ENCODE data around the gene ATPAF1. TPM values are rescaled to one million over a fixed set of nuclear protein-coding genes. Genes with fewer than 3 reads are reported as not detected.

ATPAF1 gene
- total RNA-seq, 1 experiment from 2014 or later, result 39.0 TPM

- H3K27me3 ChIP-seq (ENCODE audit: control insufficient read depth, insufficient read depth, low read length), result no peaks in the 10 kb centered on the region
- no peak for DNase-seq (ENCODE audit: low read depth, low spot score)
- no TSS peak for BruUV-seq (replicated peaks)
- no peak for TF ChIP-seq TCF7L2 (IDR thresholded peaks at IDR 0.05; ENCODE audit: low read depth, low read length)
- TF ChIP-seq SIN3A (IDR thresholded peaks at IDR 0.05; ENCODE audit: borderline replicate concordance, insufficient read depth, low read depth, low read length), result no peak
- TF ChIP-seq, protein P1, sequence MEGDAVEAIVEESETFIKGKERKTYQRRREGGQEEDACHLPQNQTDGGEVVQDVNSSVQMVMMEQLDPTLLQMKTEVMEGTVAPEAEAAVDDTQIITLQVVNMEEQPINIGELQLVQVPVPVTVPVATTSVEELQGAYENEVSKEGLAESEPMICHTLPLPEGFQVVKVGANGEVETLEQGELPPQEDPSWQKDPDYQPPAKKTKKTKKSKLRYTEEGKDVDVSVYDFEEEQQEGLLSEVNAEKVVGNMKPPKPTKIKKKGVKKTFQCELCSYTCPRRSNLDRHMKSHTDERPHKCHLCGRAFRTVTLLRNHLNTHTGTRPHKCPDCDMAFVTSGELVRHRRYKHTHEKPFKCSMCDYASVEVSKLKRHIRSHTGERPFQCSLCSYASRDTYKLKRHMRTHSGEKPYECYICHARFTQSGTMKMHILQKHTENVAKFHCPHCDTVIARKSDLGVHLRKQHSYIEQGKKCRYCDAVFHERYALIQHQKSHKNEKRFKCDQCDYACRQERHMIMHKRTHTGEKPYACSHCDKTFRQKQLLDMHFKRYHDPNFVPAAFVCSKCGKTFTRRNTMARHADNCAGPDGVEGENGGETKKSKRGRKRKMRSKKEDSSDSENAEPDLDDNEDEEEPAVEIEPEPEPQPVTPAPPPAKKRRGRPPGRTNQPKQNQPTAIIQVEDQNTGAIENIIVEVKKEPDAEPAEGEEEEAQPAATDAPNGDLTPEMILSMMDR (IDR thresholded peaks at IDR 0.05), result no peak
- TF ChIP-seq, protein P2, sequence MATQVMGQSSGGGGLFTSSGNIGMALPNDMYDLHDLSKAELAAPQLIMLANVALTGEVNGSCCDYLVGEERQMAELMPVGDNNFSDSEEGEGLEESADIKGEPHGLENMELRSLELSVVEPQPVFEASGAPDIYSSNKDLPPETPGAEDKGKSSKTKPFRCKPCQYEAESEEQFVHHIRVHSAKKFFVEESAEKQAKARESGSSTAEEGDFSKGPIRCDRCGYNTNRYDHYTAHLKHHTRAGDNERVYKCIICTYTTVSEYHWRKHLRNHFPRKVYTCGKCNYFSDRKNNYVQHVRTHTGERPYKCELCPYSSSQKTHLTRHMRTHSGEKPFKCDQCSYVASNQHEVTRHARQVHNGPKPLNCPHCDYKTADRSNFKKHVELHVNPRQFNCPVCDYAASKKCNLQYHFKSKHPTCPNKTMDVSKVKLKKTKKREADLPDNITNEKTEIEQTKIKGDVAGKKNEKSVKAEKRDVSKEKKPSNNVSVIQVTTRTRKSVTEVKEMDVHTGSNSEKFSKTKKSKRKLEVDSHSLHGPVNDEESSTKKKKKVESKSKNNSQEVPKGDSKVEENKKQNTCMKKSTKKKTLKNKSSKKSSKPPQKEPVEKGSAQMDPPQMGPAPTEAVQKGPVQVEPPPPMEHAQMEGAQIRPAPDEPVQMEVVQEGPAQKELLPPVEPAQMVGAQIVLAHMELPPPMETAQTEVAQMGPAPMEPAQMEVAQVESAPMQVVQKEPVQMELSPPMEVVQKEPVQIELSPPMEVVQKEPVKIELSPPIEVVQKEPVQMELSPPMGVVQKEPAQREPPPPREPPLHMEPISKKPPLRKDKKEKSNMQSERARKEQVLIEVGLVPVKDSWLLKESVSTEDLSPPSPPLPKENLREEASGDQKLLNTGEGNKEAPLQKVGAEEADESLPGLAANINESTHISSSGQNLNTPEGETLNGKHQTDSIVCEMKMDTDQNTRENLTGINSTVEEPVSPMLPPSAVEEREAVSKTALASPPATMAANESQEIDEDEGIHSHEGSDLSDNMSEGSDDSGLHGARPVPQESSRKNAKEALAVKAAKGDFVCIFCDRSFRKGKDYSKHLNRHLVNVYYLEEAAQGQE (IDR thresholded peaks at IDR 0.05; ENCODE audit: insufficient read depth in 1 of 2, low read depth in 2 of 2, low read length in 1 of 2), result no peak
- no peak for TF ChIP-seq POLR2AphosphoS5 (IDR thresholded peaks at IDR 0.05; ENCODE audit: low read depth, low read length)
- no peaks in the 10 kb centered on the region for H3K36me3 ChIP-seq (ENCODE audit: control insufficient read depth, insufficient read depth, low read length)
- ATAC-seq, result no peak
- POLR2A ChIA-PET, result no interaction called here
- CTCF ChIA-PET, result no interaction called here
- H3K4me3 ChIP-seq (ENCODE audit: low read depth in 2 of 2, low read length in 2 of 2), result no peak overlapping the region
- intact Hi-C loops (cut with micrococcal nuclease; ENCODE audit: unreplicated experiment) (no loop called here), in situ Hi-C loops (cut with HindIII; ENCODE audit: low pct_unique_long_range_greater_than_20kb, low sequenced_read_pairs) (no loop called here)
- peaks cover 14% of the 10 kb centered on the region for H3K4me1 ChIP-seq (ENCODE audit: control insufficient read depth, insufficient read depth, low read length)
- no peak overlapping the region for H3K27ac ChIP-seq (ENCODE audit: low read length)
- H3K9me3 ChIP-seq (ENCODE audit: control insufficient read depth, insufficient read depth, low read depth, low read length), result no peaks in the 10 kb centered on the region
Measured at GRCh38 chr1:46611691-46612221, 56.4 kb downstream of the ATPAF1 start.

GRCh38 chr1:46607345-46608130, 60.6 kb downstream of the ATPAF1 start:
- TF ChIP-seq, protein P1 (IDR thresholded peaks at IDR 0.05), result no peak
- no peak for TF ChIP-seq SIN3A (IDR thresholded peaks at IDR 0.05; ENCODE audit: borderline replicate concordance, insufficient read depth, low read depth, low read length)
- no peak for TF ChIP-seq POLR2AphosphoS5 (IDR thresholded peaks at IDR 0.05; ENCODE audit: low read depth, low read length)
- TF ChIP-seq, protein P2 (IDR thresholded peaks at IDR 0.05; ENCODE audit: insufficient read depth in 1 of 2, low read depth in 2 of 2, low read length in 1 of 2), result no peak
- no peak for TF ChIP-seq TCF7L2 (IDR thresholded peaks at IDR 0.05; ENCODE audit: low read depth, low read length)
- ChIA-PET POLR2A (no interaction called here), CTCF (no interaction called here)
- in situ Hi-C loops (cut with HindIII; ENCODE audit: low pct_unique_long_range_greater_than_20kb, low sequenced_read_pairs) (no loop called here), intact Hi-C loops (cut with micrococcal nuclease; ENCODE audit: unreplicated experiment) (no loop called here)
- ATAC-seq (no peak), DNase-seq (ENCODE audit: low read depth, low spot score) (no peak)
- H3K4me3 ChIP-seq (ENCODE audit: low read depth in 2 of 2, low read length in 2 of 2), result no peak overlapping the region
- no peaks in the 10 kb centered on the region for H3K36me3 ChIP-seq (ENCODE audit: control insufficient read depth, insufficient read depth, low read length)
- BruUV-seq (replicated peaks), result no TSS peak
- H3K27ac ChIP-seq (ENCODE audit: low read length), result no peak overlapping the region
- H3K9me3 ChIP-seq (ENCODE audit: control insufficient read depth, insufficient read depth, low read depth, low read length), result no peaks in the 10 kb centered on the region
- peaks cover 16% of the 10 kb centered on the region for H3K4me1 ChIP-seq (ENCODE audit: control insufficient read depth, insufficient read depth, low read length)
- H3K27me3 ChIP-seq (ENCODE audit: control insufficient read depth, insufficient read depth, low read length), result no peaks in the 10 kb centered on the region

Data from Panc1 (cell line).